GM12891 (cell line): Measurements from ENCODE around the gene MBTD1.

ENCODE experiments used
- POLR2A ChIP-seq: IDR thresholded peaks from 2 replicates; pipeline ENCODE4 v1.6.1; 2011; ENCODE audit warnings: low read depth, low read length, control low read depth
- POU2F2 ChIP-seq: IDR thresholded peaks from 2 replicates; pipeline ENCODE4 v1.6.1; 2011; ENCODE audit warnings: low read depth, mild to moderate bottlenecking, control low read depth, low read length, moderate library complexity
- TAF1 ChIP-seq: IDR thresholded peaks from 2 replicates; pipeline ENCODE4 v1.6.1; 2011; ENCODE audit warnings: low read depth, low read length, control low read depth

DNA sequence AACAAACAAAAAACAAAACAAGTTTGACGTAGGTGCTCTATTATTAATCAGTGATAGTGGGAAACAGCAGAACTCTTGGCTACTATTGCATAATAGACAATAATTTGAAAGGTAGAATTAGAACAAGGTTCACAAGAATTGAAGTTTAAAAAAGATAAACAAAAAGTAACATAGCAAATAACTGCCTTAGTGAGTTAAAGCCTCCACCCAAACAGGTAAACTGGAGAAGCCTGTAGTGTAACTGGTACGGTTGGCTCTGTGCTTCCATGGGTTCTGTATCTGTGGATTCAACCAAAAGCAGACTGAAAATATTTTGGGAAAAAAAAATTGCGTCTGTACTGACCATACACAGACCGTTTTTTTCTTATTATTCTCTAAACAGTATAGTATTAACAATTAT, 38.5 kb downstream of the MBTD1 start:
- TF ChIP-seq POLR2A, result no peak
- TF ChIP-seq TAF1, result no peak
- no peak for TF ChIP-seq POU2F2
